ENCODE results near the gene POU2F3.

The POU2F3 gene

GRCh38 chr11:120239713-120240640 is at the start of gene POU2F3:
Gene POU2F3, plus strand, starts transcription at chr11:120240140. Its CDS starts 204 bp downstream, at chr11:120240344.
- no peak for DNase-seq

GRCh38 chr11:120191058-120191457 is 48.9 kb upstream of the POU2F3 start:
- DNase-seq, result no peak

- DNase-seq, result no peak
These were observed 46.9 kb upstream of the POU2F3 start for GRCh38 chr11:120192831-120193625.

- DNase-seq, result no peak
These were observed 45.8 kb upstream of the POU2F3 start for GRCh38 chr11:120194166-120194565.

GRCh38 chr11:120195601-120196320 is 44.2 kb upstream of the POU2F3 start:
- no peak for DNase-seq

GRCh38 chr11:120196826-120197225 is 43.1 kb upstream of the POU2F3 start:
- DNase-seq, result no peak

- no peak for DNase-seq
These were observed 42.6 kb upstream of the POU2F3 start for GRCh38 chr11:120197251-120197891.

GRCh38 chr11:120197977-120198376 is 42.0 kb upstream of the POU2F3 start:
- DNase-seq, result no peak

- no peak for DNase-seq
These were observed 41.5 kb upstream of the POU2F3 start for GRCh38 chr11:120198403-120198786.

- DNase-seq, result no peak
These were observed 41.0 kb upstream of the POU2F3 start for GRCh38 chr11:120198787-120199469.

GRCh38 chr11:120199613-120200012 is 40.3 kb upstream of the POU2F3 start:
- no peak for DNase-seq

GRCh38 chr11:120200677-120201076 is 39.3 kb upstream of the POU2F3 start:
- DNase-seq, result no peak

GRCh38 chr11:120201653-120202052 is 38.3 kb upstream of the POU2F3 start:
- no peak for DNase-seq

GRCh38 chr11:120203626-120204025 is 36.3 kb upstream of the POU2F3 start:
- DNase-seq, result peak; percentile 45

GRCh38 chr11:120205596-120206161 is 34.3 kb upstream of the POU2F3 start:
- peak; percentile 75 for DNase-seq

GRCh38 chr11:120207512-120207911 is 32.4 kb upstream of the POU2F3 start:
- DNase-seq, result no peak

GRCh38 chr11:120208001-120208441 is 31.9 kb upstream of the POU2F3 start:
- no peak for DNase-seq

- peak; percentile 83 for DNase-seq
These were observed 31.2 kb upstream of the POU2F3 start for GRCh38 chr11:120208777-120209176.

GRCh38 chr11:120209746-120210625 is 30.0 kb upstream of the POU2F3 start:
- peak; percentile 16 for DNase-seq

Measured in EL (cell line).